VCaP (cell line): ENCODE results near the gene CTNNA1.

ENCODE experiments used
- H3K27ac ChIP-seq: fragments of 450-650 bp; 2 replicates; pipeline ENCODE4 v1.5.1; 2017
- TF ChIP-seq, protein P1 (sequence below): fragments of 450-650 bp; conservative IDR thresholded peaks from 2 replicates; pipeline ENCODE4 v1.5.1; 2017; ENCODE audit warnings: mild to moderate bottlenecking, moderate library complexity

The CTNNA1 gene

DNA sequence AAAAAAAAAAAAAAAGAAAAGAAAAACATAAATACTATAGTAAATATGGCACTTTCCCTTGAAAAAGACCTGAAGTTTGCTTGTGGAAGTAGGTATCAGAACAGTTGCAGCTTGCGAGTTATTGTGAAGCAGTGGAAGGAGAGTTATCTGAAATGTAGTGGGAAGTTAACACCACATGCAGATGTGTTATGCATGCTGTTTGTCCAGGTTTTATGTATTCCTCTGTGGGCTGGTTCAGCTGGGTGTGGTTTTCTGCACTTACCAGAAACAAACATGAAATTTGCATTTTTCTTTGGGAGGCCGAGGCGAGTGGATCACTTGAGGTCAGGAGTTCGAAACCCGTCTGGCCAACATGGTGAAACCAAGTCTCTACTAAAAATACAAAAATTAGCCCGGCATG lies 42.1 kb upstream of the CTNNA1 start:
- TF ChIP-seq, protein P1, sequence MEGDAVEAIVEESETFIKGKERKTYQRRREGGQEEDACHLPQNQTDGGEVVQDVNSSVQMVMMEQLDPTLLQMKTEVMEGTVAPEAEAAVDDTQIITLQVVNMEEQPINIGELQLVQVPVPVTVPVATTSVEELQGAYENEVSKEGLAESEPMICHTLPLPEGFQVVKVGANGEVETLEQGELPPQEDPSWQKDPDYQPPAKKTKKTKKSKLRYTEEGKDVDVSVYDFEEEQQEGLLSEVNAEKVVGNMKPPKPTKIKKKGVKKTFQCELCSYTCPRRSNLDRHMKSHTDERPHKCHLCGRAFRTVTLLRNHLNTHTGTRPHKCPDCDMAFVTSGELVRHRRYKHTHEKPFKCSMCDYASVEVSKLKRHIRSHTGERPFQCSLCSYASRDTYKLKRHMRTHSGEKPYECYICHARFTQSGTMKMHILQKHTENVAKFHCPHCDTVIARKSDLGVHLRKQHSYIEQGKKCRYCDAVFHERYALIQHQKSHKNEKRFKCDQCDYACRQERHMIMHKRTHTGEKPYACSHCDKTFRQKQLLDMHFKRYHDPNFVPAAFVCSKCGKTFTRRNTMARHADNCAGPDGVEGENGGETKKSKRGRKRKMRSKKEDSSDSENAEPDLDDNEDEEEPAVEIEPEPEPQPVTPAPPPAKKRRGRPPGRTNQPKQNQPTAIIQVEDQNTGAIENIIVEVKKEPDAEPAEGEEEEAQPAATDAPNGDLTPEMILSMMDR = no peak
- no peak overlapping the region for H3K27ac ChIP-seq

DNA sequence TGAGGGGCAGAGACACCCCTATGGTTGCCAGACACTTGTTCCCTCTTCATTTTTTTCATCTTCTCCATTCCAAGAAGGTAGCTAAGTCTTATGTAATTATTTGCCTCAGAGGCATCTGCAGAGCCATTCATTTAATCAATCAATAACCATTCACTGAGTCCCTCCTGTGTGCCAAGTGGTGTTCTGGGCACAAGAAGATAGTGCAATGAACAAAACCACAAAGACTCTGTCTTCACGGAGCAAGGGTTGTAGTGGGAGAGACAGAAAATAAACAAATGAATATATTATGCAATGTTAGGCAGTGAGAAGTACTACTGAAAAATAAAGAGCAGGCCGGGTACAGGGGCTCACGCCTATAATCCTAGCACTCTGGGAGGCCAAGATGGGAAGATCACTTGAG lies 41.4 kb upstream of the CTNNA1 start:
- no peak overlapping the region for H3K27ac ChIP-seq
- TF ChIP-seq, protein P1 = no peak

DNA sequence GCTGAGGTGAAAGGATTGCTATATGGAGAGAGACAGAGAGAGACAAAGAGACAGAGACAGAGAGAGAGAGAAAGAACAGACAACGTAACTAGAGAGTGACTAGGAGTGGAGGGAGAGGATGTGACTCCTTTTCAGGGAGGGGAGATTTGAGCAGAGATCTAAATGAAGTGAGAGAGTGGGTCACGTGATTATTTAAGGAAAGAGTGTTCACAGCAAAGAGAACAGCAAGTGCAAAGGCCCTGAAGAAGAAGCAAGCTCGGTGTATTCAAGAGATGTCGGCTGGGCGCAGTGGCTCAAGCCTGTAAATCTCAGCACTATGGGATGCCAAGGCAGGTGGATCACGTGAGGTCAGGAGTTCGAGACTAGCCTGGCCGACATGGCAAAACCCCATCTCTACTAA lies 40.9 kb upstream of the CTNNA1 start:
- no peak overlapping the region for H3K27ac ChIP-seq
- TF ChIP-seq, protein P1 = no peak

DNA sequence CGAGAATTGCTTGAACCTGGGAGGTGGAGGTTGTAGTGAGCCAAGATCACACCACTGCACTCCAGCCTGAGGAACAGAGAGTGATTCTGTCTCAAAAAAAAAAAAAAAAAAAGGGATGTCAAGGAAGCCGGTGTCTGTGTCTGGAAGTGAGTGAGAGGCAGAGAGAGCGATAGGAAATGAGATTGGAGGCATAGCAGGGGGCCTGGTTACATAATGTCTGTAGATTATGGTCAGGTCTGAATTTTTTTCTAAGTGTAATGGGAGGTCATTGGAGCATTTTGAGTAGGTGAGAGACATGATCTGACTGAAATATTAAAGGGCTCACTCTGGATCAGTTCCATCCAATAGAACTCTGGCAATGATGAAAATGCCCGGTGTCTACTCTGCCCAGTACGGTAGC lies 40.4 kb upstream of the CTNNA1 start:
- no peak overlapping the region for H3K27ac ChIP-seq
- TF ChIP-seq, protein P1 = no peak

DNA sequence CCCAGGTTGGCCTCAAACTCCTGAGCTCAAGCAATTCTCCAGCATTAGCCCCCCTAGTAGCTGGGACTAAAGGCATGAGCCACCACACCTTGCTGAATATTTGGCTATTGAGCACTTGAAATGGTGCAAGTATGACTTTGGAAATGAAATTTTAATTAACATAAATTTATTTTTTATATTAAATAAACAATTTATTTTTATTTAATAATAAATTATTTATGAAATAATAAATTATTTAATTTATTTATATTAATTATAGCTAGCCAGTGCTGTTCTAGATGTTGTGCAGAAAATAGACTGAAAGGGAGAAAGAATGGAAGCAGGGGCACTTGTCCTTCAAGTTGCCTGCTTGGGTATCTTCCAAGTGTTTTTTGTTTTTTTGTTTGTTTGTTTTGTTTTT lies 40.0 kb upstream of the CTNNA1 start:
- TF ChIP-seq, protein P1 = no peak
- H3K27ac ChIP-seq = no peak overlapping the region

DNA sequence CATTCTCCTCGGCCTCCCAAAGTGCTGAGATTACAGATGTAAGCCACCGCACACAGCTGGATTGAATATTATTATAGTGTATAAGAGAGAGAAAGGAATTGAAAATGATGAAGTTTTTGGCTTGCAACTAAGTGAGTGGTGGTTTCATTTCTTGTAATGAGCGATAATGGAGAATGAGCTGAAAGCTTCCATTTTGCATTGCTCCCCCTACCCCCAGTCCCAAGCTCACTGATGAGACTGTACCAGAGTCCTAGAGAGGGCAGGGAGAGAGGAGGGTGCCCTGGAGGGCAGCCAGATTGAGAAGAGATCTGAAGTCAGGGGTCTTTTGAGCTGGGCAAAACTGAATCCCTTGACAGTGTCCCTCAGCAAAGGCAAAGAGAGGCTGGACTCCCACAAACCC lies 38.5 kb upstream of the CTNNA1 start:
- TF ChIP-seq, protein P1 = no peak
- no peak overlapping the region for H3K27ac ChIP-seq

DNA sequence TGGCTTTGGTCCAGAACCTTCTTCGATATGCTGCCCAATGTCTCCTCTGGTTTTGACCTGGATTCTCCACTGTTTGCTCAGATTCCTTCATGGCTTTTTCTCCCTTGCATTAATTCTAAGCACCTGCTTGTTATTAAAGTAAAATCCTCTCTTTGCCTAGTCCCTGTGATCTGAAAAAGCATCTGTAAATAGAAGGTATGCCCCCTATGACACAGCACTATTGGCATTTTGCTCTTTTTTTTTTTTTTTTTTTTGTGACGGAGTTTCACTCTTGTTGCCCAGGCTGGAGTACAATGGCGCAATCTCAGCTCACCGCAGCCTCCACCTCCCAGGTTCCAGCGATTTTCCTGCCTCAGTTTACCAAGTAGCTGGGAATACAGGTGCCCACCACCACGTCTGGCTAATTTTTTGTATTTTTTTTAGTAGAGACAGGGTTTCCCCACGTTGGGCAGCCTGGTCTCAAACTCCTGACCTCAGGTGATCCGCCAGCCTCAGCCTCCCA lies 37.2 kb upstream of the CTNNA1 start:
- peak overlapping the region; percentile 78 for H3K27ac ChIP-seq

DNA sequence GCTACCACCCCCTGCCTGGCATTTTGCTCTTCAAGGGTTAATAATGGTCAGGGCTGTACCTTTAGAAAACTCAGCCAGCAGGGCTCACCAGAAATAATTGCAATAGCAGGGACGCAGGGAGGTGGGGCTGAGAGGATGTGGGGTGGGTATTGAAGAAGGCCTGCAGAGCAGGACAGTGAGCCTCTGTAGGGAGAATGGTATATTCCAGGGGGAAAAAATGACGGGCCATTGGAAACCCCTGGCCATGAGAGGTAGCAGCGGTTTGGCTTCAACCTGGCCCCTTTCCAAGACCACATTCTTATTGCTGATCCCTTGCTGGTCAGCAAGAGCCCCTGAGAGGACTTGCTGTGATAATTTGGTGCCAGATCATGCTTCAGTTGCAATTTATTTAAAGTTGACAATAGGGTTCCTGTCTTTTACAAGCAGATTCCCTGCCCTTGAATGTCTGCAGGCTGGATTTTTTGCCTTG lies 36.7 kb upstream of the CTNNA1 start:
- TF ChIP-seq, protein P1 = no peak
- peak overlapping the region; percentile 78 for H3K27ac ChIP-seq
